H1 (cell line): ENCODE results near the gene TAGLN3. TPM values are rescaled to one million over a fixed set of nuclear protein-coding genes. Genes with fewer than 3 reads are reported as not detected.

ENCODE experiments used
- CTCF ChIA-PET: fragments of 300-600 bp; sonication (Branson Sonifier 250); formaldehyde crosslinking; loops from one replicate; lab custom pipeline; 2021; ENCODE audit not compliant: partially characterized antibody; lab: Charles Lee
- POLR2A ChIA-PET: fragments of 300-600 bp; sonication (Branson Sonifier 250); formaldehyde crosslinking; loops from one replicate; lab custom pipeline; 2021; ENCODE audit warnings: inconsistent platforms; ENCODE audit not compliant: partially characterized antibody; lab: Charles Lee
- DNase-seq, 2 experiments: peaks; one replicate each; pipeline versions ENCODE4 v3.0.0 to v3.0.0-alpha.2; 2010 to 2022; ENCODE audit warnings: low spot score in 2 of 2, low read depth in 1 of 2, mixed read lengths in 1 of 2
- FAIRE-seq: peaks from 2 replicates; lab custom pipeline; 2011; peaks lifted over from hg19 to GRCh38; lab: Jason Lieb, UNC
- H2AFZ ChIP-seq: 2 replicates; pipeline ENCODE4 v1.8.1; 2012; ENCODE audit warnings: low read length, inconsistent platforms
- H2AK5ac ChIP-seq: 2 replicates; pipeline ENCODE4 v1.6.1; 2013; ENCODE audit warnings: low read depth, low read length
- H2BK120ac ChIP-seq: replicated peaks from 2 replicates; pipeline ENCODE3; 2013; ENCODE audit warnings: low read depth, low read length, inconsistent platforms
- H2BK12ac ChIP-seq: 2 replicates; pipeline ENCODE4 v1.6.1; 2013; ENCODE audit warnings: low read depth, low read length
- H2BK15ac ChIP-seq: 2 replicates; pipeline ENCODE4 v1.6.1; 2013; ENCODE audit warnings: low read length
- H2BK20ac ChIP-seq: 2 replicates; pipeline ENCODE4 v1.6.1; 2013; ENCODE audit warnings: low read length
- H2BK5ac ChIP-seq: 2 replicates; pipeline ENCODE4 v1.6.1; 2013; ENCODE audit warnings: low read depth, low read length
- H3K14ac ChIP-seq: 2 replicates; pipeline ENCODE4 v1.6.1; 2013; ENCODE audit warnings: inconsistent platforms; ENCODE audit not compliant: insufficient read length
- H3K18ac ChIP-seq: 2 replicates; pipeline ENCODE4 v1.6.1; 2013; ENCODE audit warnings: low read length; ENCODE audit errors: extremely low read depth
- H3K23ac ChIP-seq: 2 replicates; pipeline ENCODE4 v1.6.1; 2013; ENCODE audit warnings: inconsistent platforms; ENCODE audit not compliant: insufficient read length
- H3K23me2 ChIP-seq: 2 replicates; pipeline ENCODE4 v1.6.1; 2013; ENCODE audit warnings: low read depth, low read length
- H3K27ac ChIP-seq: 2 replicates; pipeline ENCODE4 v1.6.1; 2011; ENCODE audit warnings: low read depth, low read length, inconsistent platforms
- H3K27me3 ChIP-seq, 4 experiments: replicated peaks in 1 of 4; 1 replicate in 1 of 4; 2 replicates in 3 of 4; pipeline versions ENCODE4 v1.6.1 to v1.8.1; 2011 to 2013; ENCODE audit warnings: low read length in 3 of 4, mild to moderate bottlenecking in 3 of 4, inconsistent platforms in 2 of 4, mixed read lengths in 2 of 4, moderate library complexity in 1 of 4; ENCODE audit not compliant: control insufficient read depth in 3 of 4, insufficient read depth in 3 of 4; ENCODE audit errors: extremely low read depth in 1 of 4
- H3K36me3 ChIP-seq, 4 experiments: 2 replicates each; pipeline versions ENCODE4 v1.6.1 to v1.8.1; 2011 to 2013; ENCODE audit warnings: mild to moderate bottlenecking in 4 of 4, low read length in 3 of 4, moderate library complexity in 2 of 4, control low read depth in 1 of 4, inconsistent platforms in 1 of 4; ENCODE audit not compliant: insufficient read depth in 4 of 4, control insufficient read depth in 2 of 4
- H3K4ac ChIP-seq: replicated peaks from 2 replicates; pipeline ENCODE3; 2013; ENCODE audit warnings: low read length, low read depth, mixed read lengths, inconsistent platforms; ENCODE audit not compliant: insufficient read length
- H3K4me1 ChIP-seq, 4 experiments: replicated peaks in 1 of 4; 1 replicate in 1 of 4; 2 replicates in 3 of 4; pipeline versions ENCODE4 v1.6.1 to v1.8.1; 2011 to 2013; ENCODE audit warnings: low read length in 3 of 4, inconsistent platforms in 2 of 4, mixed read lengths in 1 of 4; ENCODE audit not compliant: insufficient read depth in 4 of 4, control insufficient read depth in 3 of 4
- H3K4me2 ChIP-seq, 2 experiments: 2 replicates each; pipeline versions ENCODE4 v1.6.1 to v1.8.1; 2011 to 2013; ENCODE audit warnings: low read depth in 2 of 2, low read length in 2 of 2, control low read depth in 1 of 2, inconsistent platforms in 1 of 2, mild to moderate bottlenecking in 1 of 2; ENCODE audit not compliant: insufficient read depth in 1 of 2
- H3K4me3 ChIP-seq, 4 experiments: fragments of 200-600, 300-600 bp in 1 of 4; sonication (generic), shearing (Covaris generic), sonication (Bioruptor Twin) in 1 of 4; 2 replicates each; pipeline versions ENCODE4 v1.5.1 to v1.8.1; 2011 to 2016; ENCODE audit warnings: low read length in 4 of 4, low read depth in 3 of 4, control low read depth in 2 of 4, inconsistent platforms in 2 of 4, mild to moderate bottlenecking in 2 of 4, mixed read lengths in 1 of 4, moderate library complexity in 1 of 4; ENCODE audit not compliant: insufficient read depth in 2 of 4; ENCODE audit errors: extremely low read depth in 1 of 4
- H3K56ac ChIP-seq: replicated peaks from 2 replicates; pipeline ENCODE3; 2013; ENCODE audit warnings: low read depth, mild to moderate bottlenecking, mixed read lengths, low read length, inconsistent platforms; ENCODE audit not compliant: insufficient read length
- H3K79me1 ChIP-seq: 2 replicates; pipeline ENCODE4 v1.6.1; 2013; ENCODE audit warnings: low read depth, low read length, control low read depth
- H3K79me2 ChIP-seq, 2 experiments: 2 replicates each; pipeline versions ENCODE4 v1.6.1 to v1.8.1; 2012 to 2013; ENCODE audit warnings: low read length in 2 of 2, mild to moderate bottlenecking in 2 of 2, inconsistent platforms in 1 of 2; ENCODE audit not compliant: insufficient read depth in 2 of 2, control insufficient read depth in 1 of 2
- H3K9ac ChIP-seq, 4 experiments: replicated peaks in 1 of 4; 1 replicate in 1 of 4; 2 replicates in 3 of 4; pipeline versions ENCODE4 v1.6.1 to v1.8.1; 2011 to 2013; ENCODE audit warnings: low read depth in 3 of 4, low read length in 3 of 4, control low read depth in 2 of 4, mild to moderate bottlenecking in 2 of 4, moderate library complexity in 2 of 4, inconsistent platforms in 1 of 4; ENCODE audit errors: extremely low read depth in 1 of 4
- H3K9me3 ChIP-seq, 2 experiments: 2 replicates each; pipeline versions ENCODE4 v1.6.1 to v1.8.1; 2012 to 2013; ENCODE audit warnings: mild to moderate bottlenecking in 2 of 2, moderate library complexity in 2 of 2, control low read depth in 1 of 2, inconsistent platforms in 1 of 2, low read depth in 1 of 2, low read length in 1 of 2, mixed read lengths in 1 of 2; ENCODE audit not compliant: insufficient read depth in 2 of 2
- H4K20me1 ChIP-seq, 2 experiments: replicated peaks in 1 of 2; 2 replicates each; pipeline versions ENCODE3 to v1.8.1; 2011 to 2013; ENCODE audit warnings: inconsistent platforms in 2 of 2, low read length in 2 of 2, mild to moderate bottlenecking in 1 of 2; ENCODE audit not compliant: insufficient read depth in 2 of 2, control insufficient read depth in 1 of 2
- H4K5ac ChIP-seq: 2 replicates; pipeline ENCODE4 v1.6.1; 2013; ENCODE audit warnings: low read length, low read depth, mixed read lengths, inconsistent platforms; ENCODE audit not compliant: insufficient read length
- H4K8ac ChIP-seq: 2 replicates; pipeline ENCODE4 v1.8.0; 2013; ENCODE audit warnings: mild to moderate bottlenecking, moderate library complexity, low read length, inconsistent platforms; ENCODE audit not compliant: insufficient read depth; ENCODE audit errors: extremely low read depth
- H4K91ac ChIP-seq: replicated peaks from 2 replicates; pipeline ENCODE3; 2013; ENCODE audit warnings: low read length, mixed read lengths, inconsistent platforms; ENCODE audit not compliant: insufficient read length
- BCL11A ChIP-seq, 2 experiments: IDR thresholded peaks; one replicate each; pipeline ENCODE4 v1.6.1; 2011; ENCODE audit warnings: low read depth in 2 of 2, low read length in 2 of 2, mild to moderate bottlenecking in 2 of 2
- BRCA1 ChIP-seq: IDR thresholded peaks from 2 replicates; pipeline ENCODE4 v1.6.1; 2012; ENCODE audit warnings: low read depth, low read length, improper control_type of control experiment
- EP300 ChIP-seq, 2 experiments: IDR thresholded peaks; 1 replicate in 1 of 2; 2 replicates in 1 of 2; pipeline ENCODE4 v1.6.1; 2011 to 2012; ENCODE audit warnings: low read depth in 2 of 2, low read length in 2 of 2, mild to moderate bottlenecking in 2 of 2, borderline replicate concordance in 1 of 2, inconsistent platforms in 1 of 2, moderate library complexity in 1 of 2
- EZH2 ChIP-seq: fragments of 200-600 bp; sonication (generic); IDR thresholded peaks from 2 replicates; pipeline ENCODE4 v1.7.1; 2012; ENCODE audit warnings: low read depth, mild to moderate bottlenecking, moderate library complexity, low read length, inconsistent platforms; ENCODE audit not compliant: severe bottlenecking
- MAFK ChIP-seq: IDR thresholded peaks from 2 replicates; pipeline ENCODE4 v1.6.1; 2012; ENCODE audit warnings: low read depth, mild to moderate bottlenecking, improper control_type of control experiment, low read length
- RXRA ChIP-seq: IDR thresholded peaks from 2 replicates; pipeline ENCODE4 v1.6.1; 2011; ENCODE audit warnings: low read depth, mild to moderate bottlenecking, low read length, moderate library complexity; ENCODE audit not compliant: insufficient read depth
- SIN3A ChIP-seq, 2 experiments: IDR thresholded peaks in 1 of 2; conservative IDR thresholded peaks in 1 of 2; 2 replicates each; pipeline ENCODE4 v1.6.1; 2011 to 2012; ENCODE audit warnings: low read length in 2 of 2, improper control_type of control experiment in 1 of 2, low read depth in 1 of 2, mild to moderate bottlenecking in 1 of 2
- SP4 ChIP-seq: IDR thresholded peaks from 2 replicates; pipeline ENCODE4 v1.6.1; 2012; ENCODE audit warnings: low read length, inconsistent platforms
- ZNF274 ChIP-seq: IDR thresholded peaks from 2 replicates; pipeline ENCODE4 v1.7.0; 2012; ENCODE audit warnings: low read length, borderline replicate concordance; ENCODE audit errors: extremely low read depth
- polyA plus RNA-seq, 7 experiments: library from polyadenylated mRNA; depleted of rRNA in 3 of 7; stranded (reverse) in 5 of 7; unstranded in 2 of 7; fragments of >200 nt in 5 of 7; fragments of 200-250 nt in 2 of 7; gene quantifications; 1 replicate in 5 of 7; 2 replicates in 1 of 7; 4 replicates in 1 of 7; pipeline versions ENCODE4 v1.2.1 to v1.2.3, GENCODE V29; 2011 to 2013; ENCODE audit warnings: missing spikeins in 2 of 7, mixed read lengths in 2 of 7
- total RNA-seq: library from RNA; stranded (reverse); fragmentation: NEBNext Ultra II Directional; extraction: Animal tissue kit (Norgen Biotek cat#: 25700); gene quantifications from 2 replicates; pipeline ENCODE4 v1.2.1, GENCODE V29; 2021

TAGLN3 gene
- total and polyA plus RNA-seq, 2 of the 8 experiments (the other 6 are each of a cell fraction or from before 2014, with no cell fraction given), result 6.3 to 7.5 TPM

- no peak for DNase-seq
- no peak overlapping the region for H3K9ac ChIP-seq
- 0 out of 8 replicates have a peak, but pooled peaks cover 0 to 4% (median 0%) of the 10 kb centered on the region in 4 experiments for H3K36me3 ChIP-seq
- H2BK120ac ChIP-seq, result no peak overlapping the region
- H4K5ac ChIP-seq, result no peak overlapping the region
- H3K56ac ChIP-seq, result no peak overlapping the region
- no peaks in the 10 kb centered on the region for H3K79me1 ChIP-seq
- H2AK5ac ChIP-seq, result no peak overlapping the region
- ChIA-PET CTCF (interaction anchor here (0.7 to 5.6 kb wide), 10 partner anchors 8 to 1702 kb away, joined by 3 to 42 read pairs (median 4); partner anchors contain the start of genes ABHD10 and TMPRSS7), POLR2A (interaction anchor here (1.2 kb wide), 1 partner anchor 43 kb away, joined by 5 read pairs; the partner anchor contains the start of gene TAGLN3)
- no peak overlapping the region for H3K4ac ChIP-seq
- no peak overlapping the region for H3K4me2 ChIP-seq
- H4K8ac ChIP-seq, result no peak overlapping the region
- H3K9me3 ChIP-seq, result peaks cover 5 to 11% of the 10 kb centered on the region in 2 experiments; a peak in 2 of 4 replicates
- H3K18ac ChIP-seq, result no peak overlapping the region
- H3K23me2 ChIP-seq, result no peaks in the 10 kb centered on the region
- no peak for FAIRE-seq
- no peak overlapping the region for H3K27ac ChIP-seq
- TF ChIP-seq BRCA1 (no peak), SP4 (no peak), SIN3A (conservative IDR thresholded peaks at IDR 0.05 in 1 of 2, IDR thresholded peaks at IDR 0.05 in 1 of 2; ENCODE audit: low read depth in 1 of 2, low read length in 2 of 2) (no peak), EZH2 (no peak), RXRA (no peak), MAFK (no peak), EP300 (IDR thresholded peaks at IDR 0.05; ENCODE audit: borderline replicate concordance in 1 of 2, low read depth in 2 of 2, low read length in 2 of 2) (no peak), ZNF274 (no peak), BCL11A (IDR thresholded peaks at IDR 0.05; ENCODE audit: low read depth in 2 of 2, low read length in 2 of 2) (no peak)
- no peaks in the 10 kb centered on the region for H3K27me3 ChIP-seq
- no peaks in the 10 kb centered on the region for H3K79me2 ChIP-seq
- no peak overlapping the region for H2BK20ac ChIP-seq
- no peak overlapping the region for H2BK5ac ChIP-seq
- no peak overlapping the region for H2BK12ac ChIP-seq
- no peak overlapping the region for H3K4me3 ChIP-seq
- no peak overlapping the region for H2BK15ac ChIP-seq
- H3K23ac ChIP-seq, result no peak overlapping the region
- peaks cover 0 to 3% (median 0%) of the 10 kb centered on the region in 4 experiments; a peak in 3 of 7 replicates for H3K4me1 ChIP-seq
- H4K20me1 ChIP-seq, result no peaks in the 10 kb centered on the region
- H4K91ac ChIP-seq, result no peak overlapping the region
- peak overlapping the region; percentile 72; the same call in 1 of the 2 replicates for H2AFZ ChIP-seq
- H3K14ac ChIP-seq, result no peak overlapping the region
Observed at GRCh38 chr3:112041321-112041720, 42.6 kb downstream of the TAGLN3 start.
